Natural killer cell (primary cell): Measurements from ENCODE around the gene RMRP. TPM values are rescaled to one million over a fixed set of nuclear protein-coding genes. Genes with fewer than 3 reads are reported as not detected.

Source experiments
- ATAC-seq, 3 donors: fragments of 150-1000 bp in 2 of 3; fragments of 200-7000 bp in 1 of 3; cut with Tn5 transposase; 1 replicate in 1 of 3; 2 replicates in 2 of 3; pipeline ENCODE4 v1.10.0; 2021; ENCODE audit warnings: mild to moderate bottlenecking in 2 of 3, moderate library complexity in 2 of 3
- DNase-seq, 2 donors: peaks; one replicate each; pipeline versions ENCODE4 v3.0.0 to v3.0.0-alpha.2; 2013 to 2021; ENCODE audit warnings: mixed read lengths in 1 of 2
- H3K27ac ChIP-seq: one replicate; pipeline ENCODE4 v1.5.1; 2013; ENCODE audit warnings: mild to moderate bottlenecking, low read length
- H3K27me3 ChIP-seq: one replicate; pipeline ENCODE4 v1.6.1; 2013; ENCODE audit warnings: low read length; ENCODE audit not compliant: control insufficient read depth, insufficient read depth
- H3K36me3 ChIP-seq: one replicate; pipeline ENCODE4 v1.6.1; 2013; ENCODE audit warnings: low read length; ENCODE audit not compliant: control insufficient read depth, insufficient read depth
- H3K4me1 ChIP-seq: one replicate; pipeline ENCODE4 v1.6.1; 2013; ENCODE audit warnings: low read length; ENCODE audit not compliant: control insufficient read depth, insufficient read depth
- H3K4me3 ChIP-seq: one replicate; pipeline ENCODE4 v1.5.1; 2013; ENCODE audit warnings: low read length
- H3K9me3 ChIP-seq: one replicate; pipeline ENCODE4 v1.6.1; 2013; ENCODE audit warnings: low read length; ENCODE audit not compliant: control insufficient read depth, insufficient read depth
- H3K27ac Mint-ChIP-seq, 2 donors: one replicate each; pipeline ENCODE4 v1.8.0; 2022; ENCODE audit warnings: mild to moderate bottlenecking in 2 of 2, mixed read lengths in 2 of 2, moderate library complexity in 1 of 2
- H3K27me3 Mint-ChIP-seq, 2 donors: one replicate each; pipeline ENCODE4 v1.8.0; 2022; ENCODE audit warnings: low read depth in 2 of 2, mixed read lengths in 2 of 2
- H3K36me3 Mint-ChIP-seq: one replicate; pipeline ENCODE4 v1.8.0; 2022; ENCODE audit warnings: mixed read lengths
- H3K4me1 Mint-ChIP-seq, 2 donors: one replicate each; pipeline ENCODE4 v1.8.0; 2022; ENCODE audit warnings: mixed read lengths in 2 of 2
- H3K4me3 Mint-ChIP-seq: one replicate; pipeline ENCODE4 v1.8.0; 2022; ENCODE audit warnings: mild to moderate bottlenecking, moderate library complexity, mixed read lengths
- H3K9me3 Mint-ChIP-seq, 2 donors: one replicate each; pipeline ENCODE4 v1.8.0; 2022; ENCODE audit warnings: mixed read lengths in 2 of 2
- WGBS: methylation state at CpG from one replicate; pipeline ENCODE4 v1.1.7; 2013; ENCODE audit warnings: missing lambda C conversion rate; ENCODE audit not compliant: insufficient coverage; 5-methylcytosine and 5-hydroxymethylcytosine counted together
- intact Hi-C: fragments of 100-400 bp; cut with micrococcal nuclease; formaldehyde crosslinking; loops from one replicate; pipeline ENCODE4 v1.14.2; 2022
- total RNA-seq, 4 donors: library from RNA; stranded (reverse); fragments of 120-200 nt in 1 of 4; gene quantifications; one replicate each; pipeline versions ENCODE4 v1.2.3 to v1.2.4, GENCODE V29; 2013 to 2022
- TF ChIP-seq, protein P1 (sequence below): fragments of 200-600 bp; IDR thresholded peaks from one replicate; pipeline ENCODE4 v1.8.0; 2022; ENCODE audit warnings: antibody characterized with exemption

The RMRP gene
- total RNA-seq, 3 donors from 2014 or later (not counting 1 experiment from before 2014, with no cell fraction given), result 5,042 to 6,602 (median 5,874) TPM

DNA sequence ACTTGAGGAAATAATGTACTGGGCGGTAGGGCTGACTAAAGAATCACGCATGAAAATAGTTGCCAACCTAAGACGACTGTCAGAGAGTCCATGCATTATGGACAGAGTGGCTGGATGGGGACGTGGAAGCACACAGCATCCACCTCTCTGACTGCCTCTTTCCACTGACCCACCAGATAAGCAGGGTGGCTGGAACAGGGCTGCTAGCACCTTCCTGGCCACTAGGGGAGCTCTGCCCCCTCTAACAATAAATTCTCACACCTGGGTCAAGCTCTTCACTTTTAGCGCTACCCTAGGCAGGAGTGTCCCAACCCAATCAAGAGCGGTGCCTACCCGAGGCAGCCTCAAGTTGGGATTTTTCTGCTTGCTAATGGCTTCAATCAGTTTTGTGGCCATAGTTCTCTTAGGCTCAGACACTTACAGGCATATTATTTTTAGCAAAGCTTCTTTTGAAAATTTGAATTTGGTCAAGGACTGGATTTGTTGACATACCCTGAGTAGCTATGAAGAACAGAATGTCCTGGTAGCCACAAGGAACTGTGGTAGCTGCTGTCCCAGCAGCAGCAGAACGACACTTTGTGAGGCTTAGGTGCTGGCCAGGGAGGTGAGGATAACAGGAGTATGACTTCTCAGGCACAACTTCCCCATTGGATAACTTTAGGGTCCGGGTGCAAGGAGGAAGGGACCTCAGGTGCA, 38.8 kb upstream of the RMRP start:
- Mint-ChIP-seq H3K27me3 (no peaks in the 10 kb centered on the region), H3K36me3 (no peaks in the 10 kb centered on the region), H3K4me3 (no peak overlapping the region), H3K4me1 (peaks cover 10 to 18% of the 10 kb centered on the region in 2 donors), H3K9me3 (no peaks in the 10 kb centered on the region), H3K27ac (peak overlapping the region; percentile 23 to 67)
- H3K4me1 ChIP-seq, result peaks cover 8% of the 10 kb centered on the region
- H3K27ac ChIP-seq, result peak overlapping the region; percentile 23
- ATAC-seq, result peak; percentile 93 to 100 (median 97)
- TF ChIP-seq, protein P1, sequence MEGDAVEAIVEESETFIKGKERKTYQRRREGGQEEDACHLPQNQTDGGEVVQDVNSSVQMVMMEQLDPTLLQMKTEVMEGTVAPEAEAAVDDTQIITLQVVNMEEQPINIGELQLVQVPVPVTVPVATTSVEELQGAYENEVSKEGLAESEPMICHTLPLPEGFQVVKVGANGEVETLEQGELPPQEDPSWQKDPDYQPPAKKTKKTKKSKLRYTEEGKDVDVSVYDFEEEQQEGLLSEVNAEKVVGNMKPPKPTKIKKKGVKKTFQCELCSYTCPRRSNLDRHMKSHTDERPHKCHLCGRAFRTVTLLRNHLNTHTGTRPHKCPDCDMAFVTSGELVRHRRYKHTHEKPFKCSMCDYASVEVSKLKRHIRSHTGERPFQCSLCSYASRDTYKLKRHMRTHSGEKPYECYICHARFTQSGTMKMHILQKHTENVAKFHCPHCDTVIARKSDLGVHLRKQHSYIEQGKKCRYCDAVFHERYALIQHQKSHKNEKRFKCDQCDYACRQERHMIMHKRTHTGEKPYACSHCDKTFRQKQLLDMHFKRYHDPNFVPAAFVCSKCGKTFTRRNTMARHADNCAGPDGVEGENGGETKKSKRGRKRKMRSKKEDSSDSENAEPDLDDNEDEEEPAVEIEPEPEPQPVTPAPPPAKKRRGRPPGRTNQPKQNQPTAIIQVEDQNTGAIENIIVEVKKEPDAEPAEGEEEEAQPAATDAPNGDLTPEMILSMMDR, result peak; percentile 88
- H3K27me3 ChIP-seq, result no peaks in the 10 kb centered on the region
- no peak overlapping the region for H3K4me3 ChIP-seq
- intact Hi-C loops, result loop anchor here (1.0 to 2.0 kb wide), 2 partner anchors 38 to 92 kb away; partner anchors contain the start of genes CCDC107, RMRP and TESK1
- DNase-seq, result peak; percentile 46 to 79
- 49% methylated on average over 9 of the region's 9 CpGs for WGBS
- H3K36me3 ChIP-seq, result peaks cover 60% of the 10 kb centered on the region
- H3K9me3 ChIP-seq, result no peaks in the 10 kb centered on the region

DNA sequence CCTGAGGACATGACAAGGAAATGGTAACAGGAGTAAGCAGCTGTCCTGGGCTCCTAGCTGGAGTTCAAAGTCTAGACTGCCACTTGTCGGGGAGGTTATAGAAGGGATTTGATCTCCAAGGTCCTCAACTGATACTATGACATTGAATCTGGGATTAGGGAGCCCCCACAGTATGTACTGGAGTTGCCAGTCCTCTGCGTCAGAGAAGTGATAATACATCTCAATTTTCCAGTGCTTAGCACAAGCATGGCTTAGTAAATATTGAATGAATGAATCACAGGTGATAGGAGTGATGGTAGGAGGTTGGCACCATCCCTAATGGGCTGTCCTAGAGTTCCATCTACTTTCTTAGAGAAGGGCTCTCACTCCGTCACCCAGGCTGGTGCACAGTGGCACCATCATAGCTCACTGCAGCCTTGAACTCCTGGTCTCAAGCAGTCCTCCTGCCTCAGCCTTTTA, 38.2 kb upstream of the RMRP start:
- Histone ChIP-seq H3K9me3 (no peaks in the 10 kb centered on the region), H3K27ac (no peak overlapping the region), H3K4me3 (no peak overlapping the region), H3K27me3 (no peaks in the 10 kb centered on the region), H3K36me3 (peaks cover 53% of the 10 kb centered on the region), H3K4me1 (peaks cover 15% of the 10 kb centered on the region)
- Mint-ChIP-seq H3K36me3 (no peaks in the 10 kb centered on the region), H3K27ac (peak overlapping the region; percentile 23 to 67), H3K4me3 (no peak overlapping the region), H3K4me1 (peaks cover 10 to 25% of the 10 kb centered on the region in 2 donors), H3K27me3 (no peaks in the 10 kb centered on the region), H3K9me3 (no peaks in the 10 kb centered on the region)
- WGBS, result 97% methylated on average over 3 of the region's 3 CpGs
- no peak for DNase-seq
- TF ChIP-seq, protein P1, result no peak
- ATAC-seq, result no peak
- intact Hi-C loops, result loop anchor here (1.0 to 2.0 kb wide), 2 partner anchors 38 to 91 kb away; partner anchors contain the start of genes CCDC107, RMRP and TESK1

DNA sequence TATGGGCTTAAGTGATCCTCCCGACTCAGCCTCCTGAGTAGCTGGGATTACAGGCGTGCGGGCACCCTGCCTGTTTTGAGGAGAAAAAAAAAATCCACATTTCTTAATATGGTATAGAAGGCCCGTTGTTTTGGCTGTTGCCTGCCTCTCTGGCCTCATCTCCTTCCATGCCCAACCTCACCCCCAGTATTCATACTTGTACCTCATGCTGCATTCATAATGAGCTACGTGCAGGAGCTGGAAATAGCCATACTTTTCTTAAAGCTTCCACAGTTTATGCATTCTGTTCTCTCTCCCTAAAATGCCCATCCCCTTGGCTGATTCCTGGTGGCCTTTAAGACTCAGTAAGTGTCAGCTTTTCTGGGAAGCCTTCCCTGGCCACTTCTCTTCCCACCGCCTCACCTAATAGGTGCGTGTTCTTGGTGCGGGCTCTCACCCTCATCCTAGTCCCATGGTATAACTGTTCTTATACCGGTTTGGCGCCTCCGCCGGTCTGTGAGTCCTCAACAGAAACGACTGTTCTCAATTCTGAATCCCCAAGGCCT, 34.0 kb upstream of the RMRP start:
- ATAC-seq (no peak), DNase-seq (no peak)
- Mint-ChIP-seq H3K27ac (peak overlapping the region; percentile 78 to 84), H3K27me3 (no peaks in the 10 kb centered on the region), H3K4me3 (peak overlapping the region; percentile 90), H3K9me3 (no peaks in the 10 kb centered on the region), H3K4me1 (peaks cover 6 to 31% of the 10 kb centered on the region in 2 donors), H3K36me3 (no peaks in the 10 kb centered on the region)
- Histone ChIP-seq H3K36me3 (peaks cover 12% of the 10 kb centered on the region), H3K27me3 (no peaks in the 10 kb centered on the region), H3K4me3 (no peak overlapping the region), H3K9me3 (no peaks in the 10 kb centered on the region), H3K27ac (no peak overlapping the region), H3K4me1 (peaks cover 24% of the 10 kb centered on the region)
- intact Hi-C loops, result no loop called here
- TF ChIP-seq, protein P1, result no peak
- WGBS, result 94% methylated on average over 11 of the region's 13 CpGs
